ENCODE results near the gene USP9Y. TPM values are rescaled to one million over a fixed set of nuclear protein-coding genes. Genes with fewer than 3 reads are reported as not detected.
A peak's percentile ranks its signal among the peaks of the same experiment; 100 is the strongest.

Gene USP9Y
- total RNA-seq, 2 experiments from 2014 or later: 33.2 to 36.0 TPM

- Mint-ChIP-seq H3K4me1 (no peaks in the 10 kb centered on the region), H3K36me3 (peaks cover 5% of the 10 kb centered on the region), H3K9me3 (no peaks in the 10 kb centered on the region), H3K4me3 (no peak overlapping the region), H3K27me3 (no peaks in the 10 kb centered on the region), H3K27ac (no peak overlapping the region)
- DNase-seq (no peak), ATAC-seq (ENCODE audit: low read depth) (no peak)
- POLR2A ChIA-PET: no interaction called here
Observed at GRCh38 chrY:12833284-12833683, 132.3 kb downstream of the USP9Y start.

DNA sequence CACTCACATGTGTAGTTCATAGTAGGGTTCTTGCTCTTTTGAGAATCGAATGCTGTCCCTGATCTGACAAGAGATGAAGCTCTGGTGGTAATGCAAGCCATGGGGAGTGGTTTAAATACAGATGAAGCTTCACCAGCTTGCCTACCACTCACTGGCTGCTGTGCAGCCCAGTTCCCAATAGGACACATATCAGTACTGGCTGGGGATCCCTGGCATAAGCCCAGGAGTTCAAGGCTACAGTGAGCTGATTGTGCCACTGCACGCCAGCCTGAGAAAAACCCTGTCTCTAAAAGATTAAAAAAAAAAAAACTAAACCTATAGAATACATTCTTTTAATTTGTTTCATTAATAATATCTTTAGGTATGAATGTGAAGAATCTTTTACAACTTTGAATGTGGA, 136.5 kb downstream of the USP9Y start:
- H3K36me3 Mint-ChIP-seq: peaks cover 2% of the 10 kb centered on the region
- no peaks in the 10 kb centered on the region for H3K27me3 Mint-ChIP-seq
- DNase-seq: no peak
- ATAC-seq (ENCODE audit: low read depth): no peak
- H3K27ac Mint-ChIP-seq: no peak overlapping the region
- POLR2A ChIA-PET: no interaction called here
- H3K4me3 Mint-ChIP-seq: no peak overlapping the region
- no peaks in the 10 kb centered on the region for H3K4me1 Mint-ChIP-seq
- no peaks in the 10 kb centered on the region for H3K9me3 Mint-ChIP-seq

GRCh38 chrY:12841368-12841767, 140.3 kb downstream of the USP9Y start:
- Mint-ChIP-seq H3K9me3 (no peaks in the 10 kb centered on the region), H3K36me3 (no peaks in the 10 kb centered on the region), H3K27me3 (no peaks in the 10 kb centered on the region), H3K4me1 (no peaks in the 10 kb centered on the region), H3K27ac (no peak overlapping the region), H3K4me3 (no peak overlapping the region)
- no peak for DNase-seq
- POLR2A ChIA-PET: no interaction called here
- no peak for ATAC-seq (ENCODE audit: low read depth)

GRCh38 chrY:12846793-12847192, 145.8 kb downstream of the USP9Y start:
- peaks cover 2% of the 10 kb centered on the region for H3K9me3 Mint-ChIP-seq
- H3K27ac Mint-ChIP-seq: no peak overlapping the region
- DNase-seq: no peak
- no peaks in the 10 kb centered on the region for H3K4me1 Mint-ChIP-seq
- no peak for ATAC-seq (ENCODE audit: low read depth)
- peaks cover 22% of the 10 kb centered on the region for H3K36me3 Mint-ChIP-seq
- H3K27me3 Mint-ChIP-seq: no peaks in the 10 kb centered on the region
- no peak overlapping the region for H3K4me3 Mint-ChIP-seq
- POLR2A ChIA-PET: no interaction called here

DNA sequence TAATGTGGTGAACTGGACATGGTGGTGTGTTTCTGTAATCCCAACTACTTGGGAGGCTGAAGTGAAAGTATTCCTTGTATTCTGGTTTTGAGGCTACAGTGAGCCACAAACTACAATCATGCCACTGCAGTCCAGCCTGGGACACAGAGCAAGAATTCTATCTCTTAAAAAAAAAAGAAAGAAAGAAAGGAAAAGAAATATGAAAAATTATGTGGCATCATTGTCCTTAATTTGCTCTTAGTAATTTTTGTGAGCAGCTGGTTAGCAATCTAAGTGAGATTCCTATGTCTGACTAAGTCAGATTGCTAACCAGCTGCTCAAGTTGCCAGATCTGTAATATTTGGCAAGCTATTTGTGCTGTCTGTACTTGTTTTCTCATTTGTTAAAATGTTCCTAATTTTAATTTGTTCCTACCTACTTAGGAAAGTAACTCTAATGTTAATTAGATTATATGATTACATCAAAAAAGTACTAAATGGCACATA, 154.8 kb downstream of the USP9Y start:
- Mint-ChIP-seq H3K27ac (no peak overlapping the region), H3K9me3 (no peaks in the 10 kb centered on the region), H3K4me3 (no peak overlapping the region), H3K27me3 (no peaks in the 10 kb centered on the region), H3K4me1 (no peaks in the 10 kb centered on the region), H3K36me3 (peaks cover 17% of the 10 kb centered on the region)
- POLR2A ChIA-PET: no interaction called here
- DNase-seq: no peak
- no peak for ATAC-seq (ENCODE audit: low read depth)

DNA sequence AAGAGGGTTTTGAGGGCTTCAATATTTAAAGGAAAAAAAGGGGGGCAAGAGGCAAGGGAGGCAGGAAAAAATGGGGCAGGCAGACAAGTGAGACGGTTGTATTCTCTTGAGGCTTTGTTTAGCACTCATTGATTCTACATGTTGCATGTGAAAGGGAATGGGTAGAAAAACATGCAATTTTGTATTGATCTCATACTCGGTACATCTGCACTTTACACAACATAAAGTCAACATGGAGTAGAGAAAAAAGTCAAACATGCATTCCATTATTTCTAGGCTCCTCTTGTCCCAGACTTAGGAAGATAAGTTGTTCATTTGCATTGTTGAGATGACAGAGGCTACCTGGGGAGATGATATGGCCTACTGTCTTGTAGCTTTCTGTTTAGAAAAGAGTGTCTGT, 166.9 kb downstream of the USP9Y start:
- Mint-ChIP-seq H3K4me3 (no peak overlapping the region), H3K36me3 (peaks cover 3% of the 10 kb centered on the region), H3K4me1 (no peaks in the 10 kb centered on the region), H3K27ac (no peak overlapping the region), H3K27me3 (no peaks in the 10 kb centered on the region), H3K9me3 (no peaks in the 10 kb centered on the region)
- no peak for DNase-seq
- POLR2A ChIA-PET: interaction anchor here (0.7 kb wide), 1 partner anchor 98 kb away, joined by 3 read pairs; no protein-coding TSS in a partner anchor
- ATAC-seq (ENCODE audit: low read depth): no peak

- no peaks in the 10 kb centered on the region for H3K4me1 Mint-ChIP-seq
- ATAC-seq (ENCODE audit: low read depth) (no peak), DNase-seq (no peak)
- H3K9me3 Mint-ChIP-seq: no peaks in the 10 kb centered on the region
- peaks cover 2% of the 10 kb centered on the region for H3K27me3 Mint-ChIP-seq
- H3K27ac Mint-ChIP-seq: no peak overlapping the region
- H3K36me3 Mint-ChIP-seq: no peaks in the 10 kb centered on the region
- H3K4me3 Mint-ChIP-seq: no peak overlapping the region
- POLR2A ChIA-PET: no interaction called here
Observed at GRCh38 chrY:12896973-12897372, 195.9 kb downstream of the USP9Y start.

DNA sequence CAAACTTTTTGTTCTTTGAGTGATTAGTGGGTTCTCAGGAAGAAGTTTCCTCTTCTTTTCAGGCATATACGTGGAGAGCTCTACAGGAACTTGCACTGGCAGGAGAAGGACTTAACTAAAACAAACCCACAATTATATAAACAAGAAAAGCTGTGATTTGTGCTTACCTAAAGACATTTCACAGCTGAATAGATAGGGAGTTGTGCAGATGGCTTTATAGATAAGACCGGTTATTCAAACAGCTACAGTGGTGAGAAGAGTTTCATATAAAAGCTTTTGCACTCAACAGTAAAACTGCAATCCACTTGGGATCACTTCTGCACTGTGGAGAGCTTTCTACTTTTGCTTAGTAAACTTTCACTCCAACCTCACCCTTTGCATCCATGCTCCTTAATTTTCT, 197.6 kb downstream of the USP9Y start:
- POLR2A ChIA-PET: no interaction called here
- H3K27me3 Mint-ChIP-seq: peaks cover 2% of the 10 kb centered on the region

GRCh38 chrY:12904618-12905516, 203.8 kb downstream of the USP9Y start, which contains the start of gene DDX3Y:
Gene DDX3Y, plus strand, starts transcription at chrY:12904868. Its CDS starts 69 bp downstream, at chrY:12904937.
- peak; percentile 73 for DNase-seq
- Mint-ChIP-seq H3K36me3 (peaks cover 7% of the 10 kb centered on the region), H3K27ac (peak within 1 kb of the TSS; percentile 100), H3K9me3 (no peaks in the 10 kb centered on the region), H3K4me1 (peaks cover 13% of the 10 kb centered on the region), H3K27me3 (no peaks in the 10 kb centered on the region), H3K4me3 (peak within 1 kb of the TSS; percentile 99)
- POLR2A ChIA-PET: interaction anchor here (1.0 to 1.3 kb wide), 3 partner anchors 243 to 799 kb away, joined by 3 to 6 read pairs (median 4); partner anchors contain the start of genes TMSB4Y and UTY
- ATAC-seq (ENCODE audit: low read depth): peak; percentile 86

More for the DNA sequence above, 197.6 kb downstream of the USP9Y start:
- no peaks in the 10 kb centered on the region for H3K9me3 Mint-ChIP-seq
- DNase-seq (no peak), ATAC-seq (ENCODE audit: low read depth) (no peak)
- H3K27ac Mint-ChIP-seq: no peak overlapping the region
- no peaks in the 10 kb centered on the region for H3K4me1 Mint-ChIP-seq
- no peak overlapping the region for H3K4me3 Mint-ChIP-seq
- no peaks in the 10 kb centered on the region for H3K36me3 Mint-ChIP-seq

- Mint-ChIP-seq H3K4me1 (peaks cover 17% of the 10 kb centered on the region), H3K36me3 (peaks cover 14% of the 10 kb centered on the region), H3K9me3 (no peaks in the 10 kb centered on the region), H3K27me3 (no peaks in the 10 kb centered on the region), H3K27ac (peak overlapping the region; percentile 100), H3K4me3 (peak overlapping the region; percentile 99)
- ATAC-seq (ENCODE audit: low read depth) (peak; percentile 67), DNase-seq (peak; percentile 67)
- POLR2A ChIA-PET: interaction anchor here (0.5 kb wide), 1 partner anchor 262 kb away, joined by 4 read pairs; no protein-coding TSS in a partner anchor
Observed at GRCh38 chrY:12905517-12905872, 204.5 kb downstream of the USP9Y start.

GRCh38 chrY:12905895-12906294, 204.9 kb downstream of the USP9Y start:
- DNase-seq: no peak
- H3K9me3 Mint-ChIP-seq: no peaks in the 10 kb centered on the region
- peak overlapping the region; percentile 100 for H3K27ac Mint-ChIP-seq
- ATAC-seq (ENCODE audit: low read depth): no peak
- H3K36me3 Mint-ChIP-seq: peaks cover 16% of the 10 kb centered on the region
- no peaks in the 10 kb centered on the region for H3K27me3 Mint-ChIP-seq
- H3K4me3 Mint-ChIP-seq: peak overlapping the region; percentile 99
- H3K4me1 Mint-ChIP-seq: peaks cover 17% of the 10 kb centered on the region
- POLR2A ChIA-PET: interaction anchor here (0.5 kb wide), 1 partner anchor 261 kb away, joined by 4 read pairs; no protein-coding TSS in a partner anchor
